GM04504 (cell line): ENCODE results near the gene PLD2.
"Not testable (repeated sequence)": the region's sequence is repeated elsewhere in the genome, so short reads cannot be mapped to it uniquely, and the experiment has no call there.

ENCODE experiments used
- DNase-seq: peaks from one replicate; pipeline ENCODE4 v3.0.0-alpha.2; 2012; ENCODE audit warnings: low read depth

PLD2 gene

GRCh38 chr17:4790705-4791088, 16.3 kb upstream of the PLD2 start:
- no peak for DNase-seq

- DNase-seq = no peak
Observed at GRCh38 chr17:4795168-4795567, 11.8 kb upstream of the PLD2 start.

- DNase-seq = no peak
Observed at GRCh38 chr17:4796552-4796920, 10.4 kb upstream of the PLD2 start.

- no peak for DNase-seq
Observed at GRCh38 chr17:4800462-4801196, 6.3 kb upstream of the PLD2 start.

GRCh38 chr17:4802228-4802627, 4.7 kb upstream of the PLD2 start, which contains the start of gene C17orf114:
TSS of gene C17orf114 (minus strand) at chr17:4802328.
- DNase-seq = no peak

GRCh38 chr17:4806456-4806776, 536 bp upstream of the PLD2 start:
- no peak for DNase-seq

- no peak for DNase-seq
Observed at GRCh38 chr17:4807605-4808377, 839 bp downstream of the PLD2 start.

GRCh38 chr17:4808378-4808767, 1.4 kb downstream of the PLD2 start:
- no peak for DNase-seq

GRCh38 chr17:4810696-4811290, 3.8 kb downstream of the PLD2 start:
- DNase-seq = no peak

- DNase-seq = no peak
Observed at GRCh38 chr17:4811471-4811870, 4.5 kb downstream of the PLD2 start.

GRCh38 chr17:4812690-4813089, 5.7 kb downstream of the PLD2 start:
- DNase-seq = no peak

- DNase-seq = no peak
Observed at GRCh38 chr17:4815043-4815675, 8.2 kb downstream of the PLD2 start.

- no peak for DNase-seq
Observed at GRCh38 chr17:4816826-4817225, 9.9 kb downstream of the PLD2 start.

- DNase-seq = no peak
Observed at GRCh38 chr17:4818276-4818675, 11.3 kb downstream of the PLD2 start.

GRCh38 chr17:4822835-4823234, 15.9 kb downstream of the PLD2 start:
- DNase-seq = no peak

- no peak for DNase-seq
Observed at GRCh38 chr17:4823373-4824089, 16.6 kb downstream of the PLD2 start.

- DNase-seq = no peak
Observed at GRCh38 chr17:4827399-4827798, 20.4 kb downstream of the PLD2 start.

GRCh38 chr17:4832829-4833177, 25.9 kb downstream of the PLD2 start:
- not testable (repeated sequence) for DNase-seq

- DNase-seq = peak; percentile 90
Observed at GRCh38 chr17:4833178-4833940, 26.4 kb downstream of the PLD2 start, which contains the start of gene MINK1. TSS of gene MINK1 (plus strand) at chr17:4833340. CDS start at chr17:4833584, 244 bp downstream.

- peak; percentile 9 for DNase-seq
Observed at GRCh38 chr17:4833941-4834680, 27.2 kb downstream of the PLD2 start.

GRCh38 chr17:4834681-4835020, 27.7 kb downstream of the PLD2 start:
- DNase-seq = no peak
